ENCODE measurements around the gene KCNV2.

Gene KCNV2

DNA sequence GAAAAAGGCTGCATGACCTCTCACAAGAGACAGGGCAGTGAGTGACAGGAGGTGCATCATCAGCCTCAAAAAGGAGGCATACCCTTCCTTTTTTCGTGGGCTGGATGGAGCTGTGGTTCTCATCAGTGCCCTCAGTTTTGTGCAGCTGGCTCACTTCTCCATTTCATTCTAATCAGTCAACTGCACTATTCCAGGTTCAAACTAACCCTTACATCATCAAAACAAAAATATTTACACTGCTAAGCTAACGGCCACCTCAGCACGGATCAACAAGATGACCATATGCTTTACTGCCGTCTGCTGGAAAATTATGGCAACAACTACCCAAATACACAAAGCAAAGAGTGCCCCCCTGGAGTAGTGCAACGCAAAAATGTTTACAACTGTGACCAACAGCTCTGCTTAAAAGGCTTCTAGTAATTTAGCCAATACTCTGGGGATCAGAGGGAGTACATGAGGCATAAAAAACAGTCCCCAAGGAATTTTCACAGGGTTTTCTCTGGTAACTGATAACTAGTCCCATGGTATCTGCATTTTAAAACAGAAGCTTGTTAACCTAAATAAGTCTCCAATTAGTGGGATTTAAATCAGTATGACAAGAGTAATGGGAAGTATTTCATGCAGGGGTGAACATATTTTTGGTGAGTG is 10.8 kb downstream of the KCNV2 start:
- Histone ChIP-seq H3K4me3 (ENCODE audit: insufficient read depth, low read length, poor library complexity, severe bottlenecking) (no peak overlapping the region), H4K20me1 (ENCODE audit: low read depth, low read length) (no peaks in the 10 kb centered on the region), H3K27me3 (ENCODE audit: low read length) (no peaks in the 10 kb centered on the region), H3K9ac (ENCODE audit: low read length) (no peak overlapping the region), H3K79me2 (ENCODE audit: insufficient read depth, low read length) (no peaks in the 10 kb centered on the region), H3K4me2 (ENCODE audit: low read depth, low read length, poor library complexity, severe bottlenecking) (no peak overlapping the region), H3K36me3 (ENCODE audit: low read length) (no peaks in the 10 kb centered on the region), H3K9me2 (replicated peaks; ENCODE audit: insufficient read depth, low read length) (no peaks in the 10 kb centered on the region), H2AFZ (ENCODE audit: low read depth, low read length, severe bottlenecking) (no peak overlapping the region), H3K27ac (ENCODE audit: low read depth, low read length) (no peak overlapping the region), H3K9me3 (ENCODE audit: insufficient read depth, low read length) (no peaks in the 10 kb centered on the region), H3F3A (ENCODE audit: insufficient read depth) (no peaks in the 10 kb centered on the region)
- TF ChIP-seq, protein P1, sequence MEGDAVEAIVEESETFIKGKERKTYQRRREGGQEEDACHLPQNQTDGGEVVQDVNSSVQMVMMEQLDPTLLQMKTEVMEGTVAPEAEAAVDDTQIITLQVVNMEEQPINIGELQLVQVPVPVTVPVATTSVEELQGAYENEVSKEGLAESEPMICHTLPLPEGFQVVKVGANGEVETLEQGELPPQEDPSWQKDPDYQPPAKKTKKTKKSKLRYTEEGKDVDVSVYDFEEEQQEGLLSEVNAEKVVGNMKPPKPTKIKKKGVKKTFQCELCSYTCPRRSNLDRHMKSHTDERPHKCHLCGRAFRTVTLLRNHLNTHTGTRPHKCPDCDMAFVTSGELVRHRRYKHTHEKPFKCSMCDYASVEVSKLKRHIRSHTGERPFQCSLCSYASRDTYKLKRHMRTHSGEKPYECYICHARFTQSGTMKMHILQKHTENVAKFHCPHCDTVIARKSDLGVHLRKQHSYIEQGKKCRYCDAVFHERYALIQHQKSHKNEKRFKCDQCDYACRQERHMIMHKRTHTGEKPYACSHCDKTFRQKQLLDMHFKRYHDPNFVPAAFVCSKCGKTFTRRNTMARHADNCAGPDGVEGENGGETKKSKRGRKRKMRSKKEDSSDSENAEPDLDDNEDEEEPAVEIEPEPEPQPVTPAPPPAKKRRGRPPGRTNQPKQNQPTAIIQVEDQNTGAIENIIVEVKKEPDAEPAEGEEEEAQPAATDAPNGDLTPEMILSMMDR (IDR thresholded peaks at IDR 0.05; ENCODE audit: insufficient read depth, low read length, poor library complexity, severe bottlenecking) = peak; percentile 74
- TF ChIP-seq EZH2phosphoT487 (conservative IDR thresholded peaks at IDR 0.05; ENCODE audit: low read length) = no peak

DNA sequence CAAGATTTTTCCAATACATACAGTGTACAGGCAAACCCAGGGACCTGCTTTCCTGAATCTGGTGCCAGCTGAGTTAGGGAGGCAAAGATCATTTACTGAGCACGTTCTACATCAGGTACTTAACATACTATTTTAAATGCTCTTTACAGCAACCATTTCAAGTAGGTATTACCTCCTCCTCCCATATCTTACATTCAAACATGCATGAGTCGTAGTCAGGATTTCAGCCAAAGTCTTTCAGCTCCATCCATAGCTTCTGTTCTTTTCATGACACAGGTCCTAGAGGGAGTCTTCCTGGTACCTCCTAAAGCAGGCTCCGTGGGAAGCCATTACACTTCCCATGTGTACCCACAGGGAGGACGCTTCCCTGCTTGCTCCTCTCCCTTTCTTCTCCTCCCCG is 11.7 kb downstream of the KCNV2 start:
- Histone ChIP-seq H3K27me3 (ENCODE audit: low read length) (no peaks in the 10 kb centered on the region), H3K4me3 (ENCODE audit: insufficient read depth, low read length, poor library complexity, severe bottlenecking) (no peak overlapping the region), H4K20me1 (ENCODE audit: low read depth, low read length) (no peaks in the 10 kb centered on the region), H3K9me2 (replicated peaks; ENCODE audit: insufficient read depth, low read length) (no peaks in the 10 kb centered on the region), H2AFZ (ENCODE audit: low read depth, low read length, severe bottlenecking) (no peak overlapping the region), H3K36me3 (ENCODE audit: low read length) (no peaks in the 10 kb centered on the region), H3F3A (ENCODE audit: insufficient read depth) (no peaks in the 10 kb centered on the region), H3K9ac (ENCODE audit: low read length) (no peak overlapping the region), H3K79me2 (ENCODE audit: insufficient read depth, low read length) (no peaks in the 10 kb centered on the region), H3K4me2 (ENCODE audit: low read depth, low read length, poor library complexity, severe bottlenecking) (no peak overlapping the region), H3K9me3 (ENCODE audit: insufficient read depth, low read length) (no peaks in the 10 kb centered on the region), H3K27ac (ENCODE audit: low read depth, low read length) (no peak overlapping the region)
- TF ChIP-seq, protein P1 (IDR thresholded peaks at IDR 0.05; ENCODE audit: insufficient read depth, low read length, poor library complexity, severe bottlenecking) = no peak
- no peak for TF ChIP-seq EZH2phosphoT487 (conservative IDR thresholded peaks at IDR 0.05; ENCODE audit: low read length)

DNA sequence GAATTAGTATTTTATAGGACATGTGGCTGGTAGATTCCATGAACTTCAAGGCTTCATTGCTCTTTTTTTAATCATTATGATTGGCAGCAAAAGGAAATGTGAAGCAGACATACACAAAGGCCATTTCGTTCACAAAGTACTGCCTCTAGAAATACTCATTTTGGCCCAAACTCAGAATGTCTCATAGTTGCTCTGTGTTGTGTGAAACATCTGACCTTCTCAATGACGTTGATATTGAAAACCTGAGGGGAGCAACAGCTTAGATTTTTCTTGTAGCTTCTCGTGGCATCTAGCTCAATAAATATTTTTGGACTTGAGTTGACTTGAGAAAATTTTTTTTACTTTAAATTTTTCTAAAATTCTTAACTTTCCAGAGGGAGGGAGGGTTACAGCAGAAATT is 12.4 kb downstream of the KCNV2 start:
- H3K27ac ChIP-seq (ENCODE audit: low read depth, low read length) = no peak overlapping the region

More for the DNA sequence above, 12.4 kb downstream of the KCNV2 start:
- Histone ChIP-seq H4K20me1 (ENCODE audit: low read depth, low read length) (no peaks in the 10 kb centered on the region), H3K4me2 (ENCODE audit: low read depth, low read length, poor library complexity, severe bottlenecking) (no peak overlapping the region), H2AFZ (ENCODE audit: low read depth, low read length, severe bottlenecking) (no peak overlapping the region), H3K79me2 (ENCODE audit: insufficient read depth, low read length) (no peaks in the 10 kb centered on the region), H3K9me2 (replicated peaks; ENCODE audit: insufficient read depth, low read length) (no peaks in the 10 kb centered on the region), H3K9ac (ENCODE audit: low read length) (no peak overlapping the region), H3F3A (ENCODE audit: insufficient read depth) (no peaks in the 10 kb centered on the region), H3K36me3 (ENCODE audit: low read length) (no peaks in the 10 kb centered on the region), H3K4me3 (ENCODE audit: insufficient read depth, low read length, poor library complexity, severe bottlenecking) (no peak overlapping the region), H3K27me3 (ENCODE audit: low read length) (no peaks in the 10 kb centered on the region), H3K9me3 (ENCODE audit: insufficient read depth, low read length) (no peaks in the 10 kb centered on the region)
- TF ChIP-seq, protein P1 (IDR thresholded peaks at IDR 0.05; ENCODE audit: insufficient read depth, low read length, poor library complexity, severe bottlenecking) = no peak
- TF ChIP-seq EZH2phosphoT487 (conservative IDR thresholded peaks at IDR 0.05; ENCODE audit: low read length) = no peak

Data from SU-DHL-6 (cell line).